IPS DF 6.9 (cell line): ENCODE data around the gene SERBP1.

ENCODE experiments used
- DNase-seq: peaks from one replicate; pipeline ENCODE4 v3.0.0-alpha.2; 2013; ENCODE audit warnings: low read depth, low spot score
- H3K27ac ChIP-seq: one replicate; pipeline ENCODE4 v1.5.1; 2013; ENCODE audit warnings: low read length, control low read depth
- H3K27me3 ChIP-seq: 2 replicates; pipeline ENCODE4 v1.6.1; 2013; ENCODE audit warnings: mild to moderate bottlenecking, low read length; ENCODE audit not compliant: control insufficient read depth, insufficient read depth
- H3K36me3 ChIP-seq: 2 replicates; pipeline ENCODE4 v1.6.1; 2013; ENCODE audit warnings: low read length; ENCODE audit not compliant: control insufficient read depth, insufficient read depth
- H3K4me1 ChIP-seq: 2 replicates; pipeline ENCODE4 v1.6.1; 2013; ENCODE audit warnings: low read length; ENCODE audit not compliant: control insufficient read depth, insufficient read depth
- H3K4me3 ChIP-seq: 2 replicates; pipeline ENCODE4 v1.5.1; 2013; ENCODE audit warnings: mild to moderate bottlenecking, low read length
- H3K9me3 ChIP-seq: 2 replicates; pipeline ENCODE4 v1.6.1; 2013; ENCODE audit warnings: low read length, inconsistent platforms; ENCODE audit not compliant: control insufficient read depth, insufficient read depth
- WGBS: extraction: QIAGEN DNeasy Blood & Tissue Kit; methylation state at CpG from one replicate; pipeline ENCODE4 v1.1.7; 2013; ENCODE audit warnings: mixed read lengths, missing lambda C conversion rate; ENCODE audit not compliant: insufficient read length, insufficient coverage; 5-methylcytosine and 5-hydroxymethylcytosine counted together

The SERBP1 gene

GRCh38 chr1:67368046-67368514, 62.1 kb downstream of the SERBP1 start:
- WGBS: no CpG with 5 or more reads among the region's 1 CpG

GRCh38 chr1:67367370-67368045, 62.7 kb downstream of the SERBP1 start:
- no peak overlapping the region for H3K4me3 ChIP-seq
- no peaks in the 10 kb centered on the region for H3K36me3 ChIP-seq
- no peak for DNase-seq
- no peaks in the 10 kb centered on the region for H3K27me3 ChIP-seq
- no peaks in the 10 kb centered on the region for H3K4me1 ChIP-seq
- WGBS: no CpG with 5 or more reads among the region's 8 CpGs
- H3K9me3 ChIP-seq: no peaks in the 10 kb centered on the region
- H3K27ac ChIP-seq: no peak overlapping the region

More at GRCh38 chr1:67368046-67368514, 62.1 kb downstream of the SERBP1 start:
- Histone ChIP-seq H3K27ac (no peak overlapping the region), H3K27me3 (no peaks in the 10 kb centered on the region), H3K4me1 (no peaks in the 10 kb centered on the region), H3K4me3 (no peak overlapping the region), H3K9me3 (no peaks in the 10 kb centered on the region), H3K36me3 (no peaks in the 10 kb centered on the region)
- DNase-seq: no peak

GRCh38 chr1:67361641-67362040, 68.6 kb downstream of the SERBP1 start:
- WGBS: no CpG with 5 or more reads among the region's 5 CpGs
- Histone ChIP-seq H3K9me3 (no peaks in the 10 kb centered on the region), H3K27me3 (no peaks in the 10 kb centered on the region), H3K4me1 (no peaks in the 10 kb centered on the region), H3K4me3 (no peak overlapping the region), H3K36me3 (no peaks in the 10 kb centered on the region), H3K27ac (no peak overlapping the region)
- DNase-seq: no peak

- WGBS: no CpG with 5 or more reads among the region's 1 CpG
- Histone ChIP-seq H3K4me3 (no peak overlapping the region), H3K27ac (no peak overlapping the region), H3K9me3 (no peaks in the 10 kb centered on the region), H3K36me3 (no peaks in the 10 kb centered on the region), H3K4me1 (no peaks in the 10 kb centered on the region), H3K27me3 (no peaks in the 10 kb centered on the region)
- no peak for DNase-seq
These were observed 70.6 kb downstream of the SERBP1 start for GRCh38 chr1:67359592-67359991.
